NK-92 (cell line): Measurements from ENCODE around the gene ATP6V0D1.

Source experiments
- DNase-seq: peaks from one replicate; lab custom pipeline; 2025; ENCODE audit not compliant: unreplicated experiment; lab: John Stamatoyannopoulos, UW

ATP6V0D1 gene

GRCh38 chr16:67394155-67395104 is 86.5 kb downstream of the ATP6V0D1 start:
- no peak for DNase-seq

- DNase-seq: no peak
Observed at GRCh38 chr16:67393788-67394154, 87.2 kb downstream of the ATP6V0D1 start.

- no peak for DNase-seq
Observed at GRCh38 chr16:67393111-67393787, 87.7 kb downstream of the ATP6V0D1 start, which contains the start of gene TPPP3. Gene TPPP3, minus strand, starts transcription at chr16:67393498. Its CDS starts 2,387 bp downstream, at chr16:67391111.

- no peak for DNase-seq
Observed at GRCh38 chr16:67392301-67393059, 88.5 kb downstream of the ATP6V0D1 start.

- DNase-seq: no peak
Observed at GRCh38 chr16:67391424-67392300, 89.3 kb downstream of the ATP6V0D1 start.

- DNase-seq: no peak
Observed at GRCh38 chr16:67390816-67391423, 90.0 kb downstream of the ATP6V0D1 start.

- no peak for DNase-seq
Observed at GRCh38 chr16:67389911-67390815, 90.8 kb downstream of the ATP6V0D1 start.

GRCh38 chr16:67388591-67388990 is 92.4 kb downstream of the ATP6V0D1 start:
- no peak for DNase-seq

GRCh38 chr16:67388191-67388590 is 92.8 kb downstream of the ATP6V0D1 start:
- DNase-seq: no peak
